ENCODE results near the gene MARK3.

GRCh38 chr14:103378038-103378854, 7.0 kb upstream of the MARK3 start:
- TF ChIP-seq CTCF (IDR thresholded peaks at IDR 0.05) (no peak), ZFX (IDR thresholded peaks at IDR 0.05; ENCODE audit: borderline replicate concordance) (no peak)

Measured in 22Rv1 (cell line).